H1 (cell line): ENCODE data around the gene CLCF1. TPM values are rescaled to one million over a fixed set of nuclear protein-coding genes. Genes with fewer than 3 reads are reported as not detected.

Experiments
- BCL11A ChIP-seq, 2 experiments: IDR thresholded peaks; one replicate each; pipeline ENCODE4 v1.6.1; 2011; ENCODE audit warnings: low read depth in 2 of 2, low read length in 2 of 2, mild to moderate bottlenecking in 2 of 2
- CHD7 ChIP-seq: fragments of 300-600 bp; sonication (generic); IDR thresholded peaks from 2 replicates; pipeline ENCODE4 v1.7.1; 2012; ENCODE audit warnings: low read length, moderate library complexity, mild to moderate bottlenecking, inconsistent platforms; ENCODE audit not compliant: insufficient replicate concordance
- CTBP2 ChIP-seq: IDR thresholded peaks from 2 replicates; pipeline ENCODE4 v1.7.0; 2011; ENCODE audit warnings: borderline replicate concordance, mild to moderate bottlenecking, moderate library complexity, mixed read lengths, low read length; ENCODE audit not compliant: insufficient read depth, insufficient read length
- CTCF ChIP-seq, 3 experiments: IDR thresholded peaks; 1 replicate in 2 of 3; 2 replicates in 1 of 3; pipeline versions ENCODE4 v1.5.1 to v1.6.1; 2011; ENCODE audit warnings: low read length in 3 of 3, mild to moderate bottlenecking in 3 of 3, inconsistent platforms in 2 of 3, low read depth in 1 of 3, moderate library complexity in 1 of 3; ENCODE audit not compliant: insufficient read depth in 1 of 3; ENCODE audit errors: control extremely low read depth in 1 of 3
- KDM4A ChIP-seq: IDR thresholded peaks from one replicate; pipeline ENCODE4 v1.7.1; 2012; ENCODE audit warnings: low read depth, mild to moderate bottlenecking, moderate library complexity, low read length, inconsistent platforms; ENCODE audit not compliant: severe bottlenecking
- TAF1 ChIP-seq: IDR thresholded peaks from 2 replicates; pipeline ENCODE4 v1.6.1; 2011; ENCODE audit warnings: mild to moderate bottlenecking, low read depth, low read length
- YY1 ChIP-seq: IDR thresholded peaks from 2 replicates; pipeline ENCODE4 v1.6.1; 2011; ENCODE audit warnings: low read depth, mild to moderate bottlenecking, low read length
- polyA plus RNA-seq, 7 experiments: library from polyadenylated mRNA; depleted of rRNA in 3 of 7; stranded (reverse) in 5 of 7; unstranded in 2 of 7; fragments of >200 nt in 5 of 7; fragments of 200-250 nt in 2 of 7; gene quantifications; 1 replicate in 5 of 7; 2 replicates in 1 of 7; 4 replicates in 1 of 7; pipeline versions ENCODE4 v1.2.1 to v1.2.3, GENCODE V29; 2011 to 2013; ENCODE audit warnings: missing spikeins in 2 of 7, mixed read lengths in 2 of 7
- total RNA-seq: library from RNA; stranded (reverse); fragmentation: NEBNext Ultra II Directional; extraction: Animal tissue kit (Norgen Biotek cat#: 25700); gene quantifications from 2 replicates; pipeline ENCODE4 v1.2.1, GENCODE V29; 2021

CLCF1 gene
- total and polyA plus RNA-seq, 2 of the 8 experiments (the other 6 are each of a cell fraction or from before 2014, with no cell fraction given): 0.32 to 1.2 TPM

- TF ChIP-seq CHD7: no peak
- no peak for TF ChIP-seq TAF1
- TF ChIP-seq CTCF (IDR thresholded peaks at IDR 0.05; ENCODE audit: control extremely low read depth in 1 of 3, insufficient read depth in 1 of 3, low read depth in 1 of 3, low read length in 3 of 3): no peak
- TF ChIP-seq KDM4A: no peak
- no peak for TF ChIP-seq CTBP2
- TF ChIP-seq YY1: no peak
- no peak for TF ChIP-seq BCL11A (IDR thresholded peaks at IDR 0.05; ENCODE audit: low read depth in 2 of 2, low read length in 2 of 2)
Observed at GRCh38 chr11:67320691-67321090, 52.7 kb downstream of the CLCF1 start (continued).
